Activated naive CD8-positive, alpha-beta T cell treated with anti-CD3 and anti-CD28 coated beads, Interleukin-2, amount 50 U/mL, for 24 hours (primary cell): ENCODE results near the gene RAPH1.
"Not testable (repeated sequence)": the region's sequence is repeated elsewhere in the genome, so short reads cannot be mapped to it uniquely, and the experiment has no call there.

Experiments
- ATAC-seq: fragments of 150-1000 bp; cut with Tn5 transposase; one replicate; pipeline ENCODE4 v1.10.0; 2021
- DNase-seq: peaks from one replicate; pipeline ENCODE4 v3.0.0; 2021
- H3K27ac Mint-ChIP-seq: one replicate; pipeline ENCODE4 v1.8.0; 2021; ENCODE audit warnings: mild to moderate bottlenecking, mixed read lengths
- H3K27me3 Mint-ChIP-seq: one replicate; pipeline ENCODE4 v1.8.0; 2021; ENCODE audit warnings: mixed read lengths
- H3K36me3 Mint-ChIP-seq: one replicate; pipeline ENCODE4 v1.8.0; 2021; ENCODE audit warnings: low read depth, mixed read lengths
- H3K4me1 Mint-ChIP-seq: one replicate; pipeline ENCODE4 v1.8.0; 2021; ENCODE audit warnings: mixed read lengths
- H3K4me3 Mint-ChIP-seq: one replicate; pipeline ENCODE4 v1.8.0; 2021; ENCODE audit warnings: mild to moderate bottlenecking, moderate library complexity, mixed read lengths
- H3K9me3 Mint-ChIP-seq: one replicate; pipeline ENCODE4 v1.8.0; 2021; ENCODE audit warnings: mixed read lengths

The RAPH1 gene

GRCh38 chr2:203566161-203566560 lies 31.1 kb upstream of the RAPH1 start:
- H3K4me1 Mint-ChIP-seq = peaks cover 6% of the 10 kb centered on the region
- ATAC-seq (no peak), DNase-seq (no peak)
- H3K4me3 Mint-ChIP-seq = no peak overlapping the region
- H3K9me3 Mint-ChIP-seq = no peaks in the 10 kb centered on the region
- no peaks in the 10 kb centered on the region for H3K36me3 Mint-ChIP-seq
- peaks cover 7% of the 10 kb centered on the region for H3K27me3 Mint-ChIP-seq
- no peak overlapping the region for H3K27ac Mint-ChIP-seq

DNA sequence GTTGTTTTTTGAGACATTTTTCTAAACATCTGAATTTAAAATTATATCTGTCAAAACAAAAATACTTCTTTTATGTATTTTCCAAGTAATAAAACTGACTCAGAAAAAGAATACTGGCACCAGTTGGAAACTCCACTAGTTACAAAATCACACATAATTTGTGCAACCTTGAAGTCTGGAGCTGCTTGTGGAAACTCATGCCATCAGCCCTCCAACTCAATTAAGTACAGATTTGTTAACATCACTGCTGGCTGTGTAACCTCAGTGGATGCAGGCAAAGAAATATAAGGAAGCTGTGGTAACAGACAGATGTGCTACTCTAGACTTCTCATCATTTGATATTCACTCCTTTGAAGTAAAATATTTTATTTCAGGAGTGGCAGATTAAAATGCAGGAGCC lies 30.0 kb upstream of the RAPH1 start:
- peaks cover 4% of the 10 kb centered on the region for H3K4me1 Mint-ChIP-seq
- no peaks in the 10 kb centered on the region for H3K36me3 Mint-ChIP-seq
- no peaks in the 10 kb centered on the region for H3K9me3 Mint-ChIP-seq
- no peak for ATAC-seq
- no peak for DNase-seq
- no peak overlapping the region for H3K4me3 Mint-ChIP-seq
- no peak overlapping the region for H3K27ac Mint-ChIP-seq
- H3K27me3 Mint-ChIP-seq = peaks cover 10% of the 10 kb centered on the region

DNA sequence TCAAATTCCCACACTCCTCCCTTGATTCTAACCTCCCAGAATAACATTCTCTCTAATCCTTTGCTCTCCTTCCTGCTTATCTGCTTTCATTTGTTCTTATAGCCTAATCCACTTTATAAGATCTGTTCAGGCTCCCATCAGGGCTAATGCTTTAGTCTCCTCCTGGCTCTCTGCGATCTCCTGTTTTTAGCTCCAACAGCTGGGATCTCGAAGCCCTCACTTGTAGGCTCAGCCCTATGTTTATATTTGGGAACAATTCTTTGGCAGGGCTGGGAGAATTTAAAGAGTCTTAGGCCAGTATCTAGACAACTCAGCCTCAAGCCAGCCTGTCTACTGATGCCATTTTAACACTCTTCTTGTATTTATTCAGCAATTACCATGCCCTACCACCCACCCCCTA lies 27.2 kb upstream of the RAPH1 start:
- ATAC-seq = no peak
- H3K9me3 Mint-ChIP-seq = no peaks in the 10 kb centered on the region
- DNase-seq = no peak
- H3K4me3 Mint-ChIP-seq = no peak overlapping the region
- H3K27me3 Mint-ChIP-seq = peaks cover 10% of the 10 kb centered on the region
- no peak overlapping the region for H3K27ac Mint-ChIP-seq
- no peaks in the 10 kb centered on the region for H3K4me1 Mint-ChIP-seq
- no peaks in the 10 kb centered on the region for H3K36me3 Mint-ChIP-seq

DNA sequence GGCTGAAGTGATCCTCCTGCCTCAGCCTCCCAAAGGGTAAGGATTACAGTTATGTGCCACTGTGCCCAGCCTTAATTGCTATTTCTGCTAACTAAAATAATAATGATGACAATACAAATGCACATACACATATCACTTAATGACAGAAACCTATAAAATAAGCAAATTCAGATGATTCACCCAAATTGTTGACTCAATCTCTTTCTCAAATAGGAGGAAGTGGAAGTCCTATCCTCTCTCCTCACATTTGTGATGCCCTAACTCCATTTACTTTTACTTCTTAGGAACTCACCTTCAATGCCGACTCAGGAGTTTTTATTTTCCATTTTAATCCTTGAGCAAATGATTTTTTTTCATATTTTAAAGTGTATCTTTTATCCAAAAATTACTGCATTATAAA lies 24.5 kb upstream of the RAPH1 start:
- no peak overlapping the region for H3K27ac Mint-ChIP-seq
- no peaks in the 10 kb centered on the region for H3K36me3 Mint-ChIP-seq
- no peaks in the 10 kb centered on the region for H3K9me3 Mint-ChIP-seq
- ATAC-seq (no peak), DNase-seq (no peak)
- no peaks in the 10 kb centered on the region for H3K4me1 Mint-ChIP-seq
- no peak overlapping the region for H3K4me3 Mint-ChIP-seq
- peaks cover 7% of the 10 kb centered on the region for H3K27me3 Mint-ChIP-seq

- H3K27me3 Mint-ChIP-seq = peaks cover 3% of the 10 kb centered on the region
- no peak for ATAC-seq
- H3K4me3 Mint-ChIP-seq = no peak overlapping the region
- no peak overlapping the region for H3K27ac Mint-ChIP-seq
- no peaks in the 10 kb centered on the region for H3K36me3 Mint-ChIP-seq
- no peaks in the 10 kb centered on the region for H3K9me3 Mint-ChIP-seq
- H3K4me1 Mint-ChIP-seq = no peaks in the 10 kb centered on the region
- no peak for DNase-seq
These were observed 18.7 kb upstream of the RAPH1 start for GRCh38 chr2:203553784-203554183.

DNA sequence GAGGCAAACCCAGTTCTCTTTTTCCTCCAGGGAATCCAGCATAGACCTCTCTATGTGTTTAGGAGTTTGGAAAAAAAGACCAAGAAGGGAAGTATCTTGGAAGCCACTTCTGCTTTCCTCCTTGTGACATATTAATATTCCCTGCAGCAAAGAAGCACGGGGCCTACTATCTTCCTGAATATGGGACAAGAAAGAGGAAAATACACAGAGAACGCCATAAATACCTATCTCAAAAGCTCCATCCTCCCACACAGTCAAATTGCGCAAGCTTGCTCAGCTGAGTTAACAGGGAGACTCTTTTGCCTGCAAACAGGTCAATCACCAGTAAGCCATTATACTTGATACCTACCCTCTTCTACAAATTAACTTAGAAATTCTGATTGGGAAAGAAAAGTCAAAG lies 16.7 kb upstream of the RAPH1 start:
- H3K36me3 Mint-ChIP-seq = no peaks in the 10 kb centered on the region
- peaks cover 3% of the 10 kb centered on the region for H3K27me3 Mint-ChIP-seq
- H3K4me1 Mint-ChIP-seq = peaks cover 4% of the 10 kb centered on the region
- no peak overlapping the region for H3K27ac Mint-ChIP-seq
- DNase-seq (no peak), ATAC-seq (no peak)
- no peaks in the 10 kb centered on the region for H3K9me3 Mint-ChIP-seq
- H3K4me3 Mint-ChIP-seq = no peak overlapping the region

- DNase-seq (no peak), ATAC-seq (no peak)
- H3K4me1 Mint-ChIP-seq = peaks cover 4% of the 10 kb centered on the region
- no peaks in the 10 kb centered on the region for H3K9me3 Mint-ChIP-seq
- H3K36me3 Mint-ChIP-seq = no peaks in the 10 kb centered on the region
- H3K27ac Mint-ChIP-seq = no peak overlapping the region
- H3K27me3 Mint-ChIP-seq = peaks cover 3% of the 10 kb centered on the region
- no peak overlapping the region for H3K4me3 Mint-ChIP-seq
These were observed 15.2 kb upstream of the RAPH1 start for GRCh38 chr2:203550266-203550665.

GRCh38 chr2:203549406-203549805 lies 14.3 kb upstream of the RAPH1 start:
- H3K27ac Mint-ChIP-seq = no peak overlapping the region
- no peak for DNase-seq
- peaks cover 4% of the 10 kb centered on the region for H3K4me1 Mint-ChIP-seq
- no peak overlapping the region for H3K4me3 Mint-ChIP-seq
- peaks cover 2% of the 10 kb centered on the region for H3K27me3 Mint-ChIP-seq
- H3K9me3 Mint-ChIP-seq = no peaks in the 10 kb centered on the region
- no peak for ATAC-seq
- no peaks in the 10 kb centered on the region for H3K36me3 Mint-ChIP-seq

DNA sequence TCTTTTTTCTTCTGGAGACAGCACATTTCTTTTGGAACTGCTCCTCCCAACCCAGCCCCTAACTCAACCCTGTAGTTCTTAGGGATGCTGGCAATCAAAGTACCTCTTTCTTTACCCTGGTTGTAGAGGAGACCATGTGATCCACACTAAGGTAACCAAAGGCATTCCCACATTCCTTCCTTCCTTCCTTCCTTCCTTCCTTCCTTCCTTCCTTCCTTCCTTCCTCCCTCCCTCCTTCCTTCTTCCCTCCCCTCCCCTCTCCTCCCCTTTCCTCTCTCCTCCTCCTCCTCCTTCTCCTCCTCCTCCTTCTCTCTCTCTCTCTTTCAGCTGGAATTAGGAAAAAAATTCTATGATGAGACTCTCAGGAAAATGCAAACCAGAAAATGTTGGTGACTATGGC lies 13.8 kb upstream of the RAPH1 start:
- no peaks in the 10 kb centered on the region for H3K36me3 Mint-ChIP-seq

DNA sequence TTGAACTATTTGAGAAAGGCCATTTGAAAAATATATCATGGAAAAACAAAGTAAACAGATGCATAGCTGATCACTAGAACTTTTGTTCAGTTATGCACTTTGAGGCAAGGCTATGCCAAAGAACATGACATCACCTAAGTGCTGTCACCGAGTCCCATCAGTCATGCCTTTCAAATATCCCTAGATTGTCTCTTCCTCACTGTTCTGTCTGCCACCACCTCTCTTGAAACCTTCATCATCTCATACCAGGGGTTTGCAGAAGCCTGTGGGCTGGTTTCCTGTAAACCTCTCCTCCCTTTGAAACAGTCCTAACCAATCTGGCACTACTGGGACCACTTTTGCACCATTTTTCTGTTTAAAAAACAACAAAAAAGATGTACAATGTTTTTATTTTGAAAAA lies 12.3 kb upstream of the RAPH1 start:
- H3K9me3 Mint-ChIP-seq = no peaks in the 10 kb centered on the region
- no peak overlapping the region for H3K27ac Mint-ChIP-seq
- H3K27me3 Mint-ChIP-seq = peaks cover 1% of the 10 kb centered on the region
- no peak for DNase-seq
- no peak overlapping the region for H3K4me3 Mint-ChIP-seq
- H3K36me3 Mint-ChIP-seq = no peaks in the 10 kb centered on the region
- H3K4me1 Mint-ChIP-seq = peaks cover 4% of the 10 kb centered on the region
- ATAC-seq = no peak

More for the DNA sequence above, 13.8 kb upstream of the RAPH1 start:
- no peak overlapping the region for H3K27ac Mint-ChIP-seq
- H3K4me3 Mint-ChIP-seq = no peak overlapping the region
- H3K9me3 Mint-ChIP-seq = no peaks in the 10 kb centered on the region
- H3K27me3 Mint-ChIP-seq = peaks cover 1% of the 10 kb centered on the region
- DNase-seq (no peak), ATAC-seq (no peak)
- H3K4me1 Mint-ChIP-seq = peaks cover 4% of the 10 kb centered on the region

DNA sequence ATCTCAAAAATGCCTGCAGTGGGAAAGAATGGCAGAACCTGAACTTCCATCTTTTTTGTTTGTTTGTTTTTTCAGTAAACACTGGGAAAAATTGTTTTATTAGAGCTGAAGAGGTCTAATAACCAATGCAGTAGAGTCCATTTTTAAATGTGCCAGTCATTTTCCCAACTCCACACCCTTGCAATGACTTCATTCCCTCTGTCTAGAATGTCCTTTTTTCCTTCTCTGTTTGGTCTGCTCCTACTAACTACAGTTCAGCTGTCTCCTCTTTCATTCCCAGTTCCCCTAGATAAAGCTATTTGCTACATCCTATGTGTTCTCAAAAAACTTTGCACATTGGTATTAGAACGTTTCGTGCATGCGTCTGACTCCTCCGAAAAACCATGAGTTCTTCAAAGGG lies 9.3 kb upstream of the RAPH1 start:
- H3K27ac Mint-ChIP-seq = no peak overlapping the region
- H3K4me1 Mint-ChIP-seq = peaks cover 7% of the 10 kb centered on the region
- H3K4me3 Mint-ChIP-seq = no peak overlapping the region
- no peaks in the 10 kb centered on the region for H3K36me3 Mint-ChIP-seq
- no peak for DNase-seq
- no peak for ATAC-seq
- peaks cover 1% of the 10 kb centered on the region for H3K27me3 Mint-ChIP-seq
- H3K9me3 Mint-ChIP-seq = no peaks in the 10 kb centered on the region

DNA sequence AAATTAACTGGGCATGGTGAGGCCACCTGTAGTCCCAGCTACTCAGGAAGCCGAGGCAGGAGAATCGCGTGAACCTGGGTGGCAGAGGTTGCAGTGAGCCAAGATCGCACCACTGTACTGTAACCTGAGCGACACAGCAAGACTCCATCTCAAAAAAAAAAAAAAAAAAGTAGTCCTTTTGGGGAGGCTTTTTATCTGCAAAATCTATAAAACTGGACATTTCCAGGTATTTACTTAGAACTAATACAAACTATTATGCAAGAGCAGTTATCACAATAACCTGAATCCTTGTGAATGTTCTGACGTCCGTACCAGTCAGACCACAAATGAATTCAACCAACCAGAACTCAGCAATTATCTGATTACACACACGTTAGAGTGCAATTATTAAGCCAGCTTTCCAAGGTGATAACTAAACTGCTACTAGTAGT lies 8.8 kb upstream of the RAPH1 start:
- H3K4me1 Mint-ChIP-seq = peaks cover 7% of the 10 kb centered on the region
- H3K9me3 Mint-ChIP-seq = peaks cover 2% of the 10 kb centered on the region
- DNase-seq (no peak), ATAC-seq (no peak)
- peaks cover 2% of the 10 kb centered on the region for H3K27me3 Mint-ChIP-seq
- no peak overlapping the region for H3K4me3 Mint-ChIP-seq
- H3K27ac Mint-ChIP-seq = no peak overlapping the region
- no peaks in the 10 kb centered on the region for H3K36me3 Mint-ChIP-seq

DNA sequence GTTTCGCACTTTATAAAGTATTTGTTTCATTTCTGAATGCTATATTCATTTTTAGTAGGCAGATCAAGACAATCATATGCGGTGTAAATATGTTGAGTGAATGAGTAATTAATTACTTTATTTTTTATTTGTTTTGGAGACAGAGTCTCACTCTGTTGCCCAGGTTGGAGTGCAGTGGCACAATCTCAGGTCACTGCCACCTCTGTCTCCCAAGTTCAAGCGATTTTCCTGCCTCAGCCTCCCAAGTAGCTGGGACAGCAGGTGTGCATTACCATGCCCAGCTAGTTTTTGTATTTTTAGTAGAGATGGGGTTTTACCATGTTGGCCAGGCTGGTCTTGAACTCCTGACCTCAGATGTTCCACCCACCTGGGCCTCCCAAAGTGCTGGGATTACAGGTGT lies 5.5 kb upstream of the RAPH1 start:
- not testable (repeated sequence) for H3K36me3 Mint-ChIP-seq, ATAC-seq, H3K27ac Mint-ChIP-seq, H3K4me3 Mint-ChIP-seq, DNase-seq
- Mint-ChIP-seq H3K9me3 (peaks cover 23% of the 10 kb centered on the region), H3K27me3 (peaks cover 16% of the 10 kb centered on the region), H3K4me1 (peaks cover 17% of the 10 kb centered on the region)

- not testable (repeated sequence) for DNase-seq, H3K4me3 Mint-ChIP-seq, H3K27ac Mint-ChIP-seq, ATAC-seq, H3K36me3 Mint-ChIP-seq
- Mint-ChIP-seq H3K27me3 (peaks cover 28% of the 10 kb centered on the region), H3K9me3 (peaks cover 23% of the 10 kb centered on the region), H3K4me1 (peaks cover 31% of the 10 kb centered on the region)
These were observed 3.1 kb upstream of the RAPH1 start for GRCh38 chr2:203538237-203538636.

- not testable (repeated sequence) for H3K36me3 Mint-ChIP-seq, H3K27ac Mint-ChIP-seq, ATAC-seq, H3K4me3 Mint-ChIP-seq, DNase-seq
- H3K4me1 Mint-ChIP-seq = peaks cover 34% of the 10 kb centered on the region
- peaks cover 23% of the 10 kb centered on the region for H3K9me3 Mint-ChIP-seq
- peaks cover 44% of the 10 kb centered on the region for H3K27me3 Mint-ChIP-seq
These were observed 1.5 kb upstream of the RAPH1 start for GRCh38 chr2:203536586-203536951.
